Stimulated activated CD8-positive, alpha-beta memory T cell treated with anti-CD3 and anti-CD28 coated beads, Interleukin-4, amount 100 ng/mL, for 48 hours (primary cell): ENCODE data around the gene FAM210B.
"Not testable (repeated sequence)": the region's sequence is repeated elsewhere in the genome, so short reads cannot be mapped to it uniquely, and the experiment has no call there.

Experiments used
- DNase-seq: peaks from one replicate; pipeline ENCODE4 v3.0.0-alpha.2; 2020

The FAM210B gene

DNA sequence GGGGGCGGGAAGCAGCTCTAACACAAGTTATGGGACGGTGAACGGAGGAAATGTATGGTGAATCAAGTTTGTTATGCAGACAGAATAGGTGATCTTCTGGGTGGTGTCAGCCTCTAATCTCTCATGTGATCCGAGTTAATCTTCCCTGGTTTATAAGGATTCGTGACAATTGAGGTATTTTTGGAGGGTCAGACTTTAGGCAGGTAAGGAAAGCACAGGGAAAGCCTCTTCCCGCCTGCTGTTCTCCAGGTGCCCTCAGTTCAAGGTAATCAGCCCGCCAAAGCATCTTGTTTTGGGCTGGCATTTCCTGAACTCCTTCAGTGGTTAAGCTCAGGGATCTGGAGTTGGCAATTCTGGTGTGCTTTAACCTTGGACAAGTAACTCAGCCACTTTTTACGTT, 34.9 kb downstream of the FAM210B start:
- no peak for DNase-seq

DNA sequence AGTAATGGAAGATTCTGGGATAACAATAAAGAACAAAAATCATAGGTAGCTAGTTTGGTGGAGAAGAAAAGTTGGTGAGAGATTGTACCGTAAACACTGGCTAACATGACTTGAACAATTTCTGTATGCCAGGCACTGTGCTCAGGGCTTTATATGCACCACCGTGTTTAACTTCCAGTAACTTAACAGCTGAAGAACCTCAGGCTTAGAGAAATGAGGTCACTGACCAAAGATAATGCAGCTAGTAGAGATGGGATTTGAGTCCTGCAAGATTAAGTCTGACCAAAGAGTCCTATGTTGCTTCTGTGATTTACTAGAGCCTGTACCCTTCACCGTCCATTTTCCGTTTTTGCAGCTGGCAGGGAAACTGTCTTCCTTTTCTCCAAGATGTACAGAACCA, 36.4 kb downstream of the FAM210B start:
- no peak for DNase-seq

DNA sequence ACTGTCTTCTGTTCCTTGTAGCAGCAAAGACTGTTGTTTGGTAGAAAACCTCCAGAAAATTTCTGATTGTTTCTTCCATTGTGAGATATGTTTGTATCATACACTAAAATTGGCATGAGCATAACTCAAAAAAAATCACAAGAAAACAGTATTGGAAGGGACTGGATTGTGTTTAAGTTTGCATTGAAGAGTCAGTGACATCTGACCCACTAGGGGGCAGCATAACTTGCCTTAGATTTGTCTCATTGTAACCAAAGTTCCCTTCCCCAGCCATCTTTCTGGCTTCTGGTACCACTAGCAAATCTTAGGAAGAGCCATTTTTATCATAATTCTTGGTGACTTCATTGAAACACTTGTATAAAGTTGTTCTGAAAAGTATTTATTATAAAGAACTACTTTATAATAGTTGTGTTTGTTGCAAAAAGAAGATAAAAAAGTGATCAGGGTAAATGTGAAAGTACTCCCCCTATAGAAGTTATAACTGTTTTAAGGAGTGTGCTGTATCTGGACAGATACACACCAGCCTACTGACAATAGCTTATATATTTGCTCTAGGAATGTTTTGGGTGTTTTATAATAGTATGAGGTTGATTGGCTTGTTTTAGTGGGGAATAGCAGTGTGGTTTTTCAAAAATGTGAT, 41.3 kb downstream of the FAM210B start:
- peak; percentile 76 for DNase-seq

DNA sequence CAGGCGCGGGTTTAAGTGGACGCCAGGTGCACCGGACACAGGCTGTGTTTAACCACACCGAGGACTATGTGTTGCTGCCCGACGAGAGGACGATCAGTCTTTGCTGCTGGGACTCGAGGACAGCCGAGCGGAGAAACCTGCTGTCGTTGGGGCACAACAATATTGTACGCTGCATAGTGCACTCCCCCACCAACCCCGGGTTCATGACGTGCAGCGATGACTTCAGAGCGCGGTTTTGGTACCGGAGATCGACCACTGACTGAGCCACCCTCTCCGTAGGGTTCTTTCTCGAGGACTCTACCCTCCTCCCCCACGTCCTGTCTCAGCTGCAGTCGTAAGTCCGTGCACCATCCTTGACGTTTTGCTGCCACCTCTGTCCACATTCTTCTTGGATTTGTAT, 44.7 kb downstream of the FAM210B start:
- no peak for DNase-seq

DNA sequence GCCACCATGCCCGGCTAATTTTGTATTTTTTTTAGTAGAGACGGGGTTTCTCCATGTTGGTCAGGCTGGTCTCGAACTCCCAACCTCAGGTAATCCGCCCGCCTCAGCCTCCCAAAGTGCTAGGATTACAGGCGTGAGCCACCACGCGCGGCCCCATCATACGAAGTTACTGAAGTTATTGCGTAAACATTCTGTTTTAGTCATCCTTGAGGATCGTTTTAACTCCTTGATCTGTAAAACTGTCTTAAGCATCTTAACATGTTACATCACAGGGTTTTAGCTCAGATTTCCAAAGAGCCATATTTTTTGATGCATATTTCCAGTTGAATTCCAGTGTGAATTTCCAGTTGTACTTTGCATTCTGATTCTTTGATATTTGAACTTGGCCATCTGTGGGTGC, 46.6 kb downstream of the FAM210B start:
- DNase-seq: not testable (repeated sequence)

DNA sequence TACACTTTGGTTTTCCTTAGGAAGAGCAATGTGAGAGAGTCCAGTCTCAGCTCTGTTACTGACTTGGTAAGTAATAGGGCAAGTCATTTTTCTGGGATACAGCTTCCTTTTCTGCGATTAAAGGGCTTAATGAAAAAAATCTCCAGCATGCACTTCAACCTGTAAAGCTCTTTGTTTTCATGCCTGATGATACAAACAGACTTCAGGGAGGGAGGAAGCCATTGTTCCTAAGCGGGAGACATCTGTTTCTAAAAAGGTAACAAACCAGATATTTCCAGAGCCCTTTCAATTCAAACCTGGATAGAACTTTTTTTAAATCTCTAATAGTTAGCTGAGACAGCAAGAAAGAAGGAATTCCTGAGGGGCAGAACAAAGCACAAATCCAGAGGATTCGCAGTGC, 48.1 kb downstream of the FAM210B start:
- DNase-seq: no peak

DNA sequence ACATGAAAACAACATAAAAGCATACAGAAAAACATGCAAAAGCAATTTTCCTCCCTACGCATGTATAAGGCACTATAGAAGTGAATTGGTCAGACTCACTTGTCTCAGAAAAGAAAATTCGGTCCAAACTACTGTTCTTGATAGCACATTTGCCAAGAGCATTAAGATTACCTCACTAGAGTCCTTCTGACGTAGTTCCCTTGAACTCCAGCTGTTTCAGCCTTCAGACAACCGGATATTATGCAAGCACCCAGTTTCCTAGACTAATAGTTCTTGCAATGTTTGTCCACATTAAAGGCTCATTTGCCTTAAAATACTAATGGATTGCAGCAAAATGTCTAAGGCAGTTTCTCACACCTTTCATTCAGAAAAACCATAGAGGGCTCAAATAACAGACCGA, 50.7 kb downstream of the FAM210B start:
- no peak for DNase-seq

DNA sequence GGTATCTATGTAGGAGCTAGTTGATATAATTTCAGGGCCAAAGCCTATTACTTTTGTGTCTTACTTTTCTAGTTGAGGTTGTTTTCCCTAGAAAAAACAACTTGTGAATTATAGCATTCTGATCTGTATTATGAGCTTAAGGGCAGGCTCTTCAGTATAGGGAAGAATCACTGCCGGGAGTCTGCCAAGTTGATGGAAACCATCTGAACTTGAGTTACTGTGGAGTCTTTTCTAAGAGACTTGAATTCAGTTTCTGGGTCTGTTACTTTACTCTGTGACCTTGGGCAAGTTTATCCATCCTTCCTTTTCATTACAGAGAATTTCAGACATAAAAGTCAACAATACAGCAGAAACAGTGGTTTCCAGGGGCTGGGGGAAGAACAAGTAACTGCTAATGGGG, 51.2 kb downstream of the FAM210B start:
- no peak for DNase-seq

DNA sequence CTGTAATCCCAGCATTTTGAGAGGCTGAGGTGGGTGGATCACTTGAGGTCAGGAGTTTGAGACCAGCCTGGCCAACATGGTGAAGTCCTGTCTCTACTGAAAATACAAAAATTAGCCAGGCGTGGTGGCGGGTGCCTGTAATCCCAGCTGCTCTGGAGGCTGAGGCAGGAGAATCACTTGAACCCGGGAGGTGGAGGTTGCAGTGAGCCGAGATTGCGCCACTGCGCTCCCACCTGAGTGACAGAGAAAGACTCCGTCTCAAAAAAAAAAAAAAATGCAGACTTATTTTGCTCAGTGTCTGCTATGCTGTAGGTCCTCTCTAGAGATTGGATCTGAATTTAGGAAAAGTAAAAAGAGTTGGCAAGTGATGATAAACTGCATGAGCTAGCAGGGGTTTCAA, 52.5 kb downstream of the FAM210B start:
- not testable (repeated sequence) for DNase-seq

DNA sequence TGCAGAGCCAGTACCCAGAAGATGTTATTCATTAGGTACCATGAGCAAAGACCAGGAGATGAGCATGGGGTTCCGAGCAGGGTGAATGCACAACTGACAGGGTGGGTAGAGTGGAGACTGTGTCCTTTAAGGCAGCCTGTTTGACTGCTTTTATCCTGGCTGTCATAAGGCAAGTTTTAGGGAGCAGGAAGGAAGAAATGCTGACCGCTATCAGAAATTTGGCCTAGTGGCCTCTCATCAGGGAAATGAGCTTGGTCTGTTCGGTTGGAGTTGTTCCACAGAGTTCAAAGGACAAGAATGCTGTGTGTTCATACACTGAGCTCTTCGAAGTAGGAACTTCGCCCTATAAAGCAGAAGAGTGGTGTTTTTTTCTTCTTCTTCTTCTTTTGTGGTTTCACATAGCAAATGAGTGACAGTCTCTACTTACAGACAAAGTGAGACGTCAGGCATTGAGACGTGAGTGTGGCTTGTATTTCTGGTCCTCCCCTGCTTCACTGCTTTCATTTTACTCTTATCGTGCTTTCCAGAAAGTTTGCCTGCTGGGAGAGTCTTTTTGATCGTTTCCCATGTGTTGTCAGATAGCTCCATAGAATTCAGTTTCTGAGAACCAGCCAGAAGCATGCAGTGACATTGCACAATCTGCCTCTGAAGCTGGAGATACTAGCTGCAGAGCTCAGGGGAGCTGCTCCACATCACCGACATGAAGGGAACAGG, 53.1 kb downstream of the FAM210B start, which contains the start of gene CASS4:
Gene CASS4, plus strand, starts transcription at position 502 of the 714 bp plus-strand sequence. Its CDS starts 199 bp downstream, at position 701.
- DNase-seq: peak; percentile 55

DNA sequence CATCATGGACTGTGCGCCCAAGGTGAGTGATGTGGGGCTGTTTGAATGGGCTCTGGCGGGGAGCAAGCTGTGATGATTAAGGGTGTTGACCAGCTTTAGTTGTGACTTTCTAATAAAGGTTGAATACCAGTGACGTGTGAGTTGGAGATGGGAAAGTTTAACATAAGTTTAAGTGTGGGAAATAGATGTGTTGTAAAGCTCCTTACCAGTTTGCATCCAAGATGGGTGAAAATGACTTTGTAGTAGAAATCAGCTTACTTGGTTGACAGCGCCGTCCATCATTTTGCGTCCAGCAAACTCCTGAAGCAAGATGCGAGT, 53.7 kb downstream of the FAM210B start:
- DNase-seq: no peak

DNA sequence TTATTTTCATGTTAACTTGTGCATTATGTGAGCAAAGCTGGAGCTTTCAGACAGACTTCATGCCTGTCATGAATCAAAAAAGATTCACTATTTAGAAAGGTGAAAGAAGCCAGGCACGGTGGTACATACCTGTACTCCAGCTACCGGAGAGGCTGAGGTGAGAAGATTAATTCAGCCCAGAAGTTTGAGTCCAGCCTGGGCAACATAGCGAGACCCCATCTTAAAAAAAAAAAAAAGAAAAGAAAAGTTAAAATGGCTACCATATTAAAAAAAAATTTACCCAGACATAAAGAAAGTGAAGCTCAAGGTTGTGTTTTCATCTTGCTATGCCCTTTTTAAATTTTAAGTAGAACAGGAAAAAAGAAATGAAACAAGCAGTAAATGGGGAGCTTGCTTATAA, 54.2 kb downstream of the FAM210B start:
- no peak for DNase-seq

DNA sequence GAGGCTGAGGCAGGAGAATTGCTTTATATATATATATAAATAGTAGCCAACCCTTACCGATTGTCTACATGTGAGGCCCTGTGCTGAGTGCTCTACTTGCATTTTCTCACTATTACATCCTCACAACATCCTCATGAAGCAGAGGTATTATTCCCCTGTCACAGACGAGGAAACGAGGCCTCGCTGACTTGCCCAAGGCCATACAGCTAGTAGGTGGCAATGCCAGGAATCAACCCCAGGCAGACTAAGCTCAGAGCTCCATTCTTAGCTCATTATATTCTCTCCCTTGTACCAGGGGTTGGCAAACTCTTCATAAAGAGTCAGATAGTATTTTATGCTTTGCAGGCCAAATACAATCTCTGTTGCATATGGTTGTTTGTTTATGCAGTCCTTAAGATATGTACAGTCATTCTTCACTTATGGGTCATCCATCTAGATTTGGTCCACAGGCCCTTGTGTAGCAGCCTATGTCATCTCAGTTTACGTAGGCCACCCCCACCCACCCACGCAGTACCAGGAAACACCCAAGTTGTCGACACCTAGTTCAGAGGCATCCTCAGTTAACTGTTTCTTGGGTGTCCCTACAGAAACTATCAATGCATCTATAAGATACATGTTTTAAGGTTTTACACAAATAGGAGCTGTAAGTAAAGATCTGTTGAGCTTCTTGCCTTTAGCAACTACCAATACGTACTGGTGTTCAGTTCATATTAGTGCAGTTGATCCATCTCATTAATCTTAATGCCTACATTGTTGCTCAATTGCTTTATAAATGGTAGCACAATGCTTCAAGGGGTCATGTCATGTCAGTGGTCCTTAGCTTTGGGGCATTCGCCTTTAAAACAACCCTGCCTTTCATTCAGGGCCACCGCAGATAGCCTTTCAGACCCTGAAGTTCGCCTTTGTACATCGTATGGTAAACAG, 56.3 kb downstream of the FAM210B start:
- DNase-seq: peak; percentile 80

DNA sequence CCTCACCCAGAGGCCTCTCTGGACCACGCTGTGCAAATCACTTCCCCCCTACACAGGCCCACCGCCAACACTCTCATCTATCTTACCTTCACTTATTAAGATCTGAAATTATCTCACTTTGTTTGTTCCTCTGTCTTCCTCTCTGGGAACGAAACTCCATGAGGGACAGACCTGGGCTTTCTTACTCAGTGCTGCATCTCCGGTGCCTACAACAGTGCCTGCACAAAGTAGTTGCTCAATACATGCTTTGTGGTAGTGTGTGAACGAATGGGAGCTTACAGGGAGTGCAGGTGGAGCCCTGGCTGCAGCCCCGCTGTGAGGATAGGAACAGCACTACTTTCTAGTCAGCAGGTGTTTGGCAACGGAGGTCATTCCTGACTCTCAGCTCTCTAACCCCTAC, 58.6 kb downstream of the FAM210B start:
- no peak for DNase-seq

DNA sequence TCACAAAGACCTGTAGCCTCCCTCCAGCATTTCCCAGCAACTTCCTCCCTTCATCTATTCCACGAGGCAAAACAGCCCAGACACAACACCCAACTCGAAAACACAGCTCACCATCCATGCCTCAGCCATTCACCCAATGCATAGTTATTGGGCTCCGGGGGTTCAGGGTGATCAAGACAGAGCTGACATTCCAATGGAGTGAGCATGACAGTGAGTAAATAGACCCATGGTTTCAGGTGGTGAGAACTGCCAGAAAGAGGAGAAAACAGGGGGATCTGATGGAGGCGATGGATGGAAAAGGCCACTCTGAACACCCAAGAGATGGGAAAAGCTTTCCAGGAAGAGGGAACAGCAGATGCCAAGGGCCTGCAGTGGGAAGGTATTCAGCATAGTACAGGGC, 59.1 kb downstream of the FAM210B start:
- DNase-seq: no peak
